Muscle of leg (tissue), 11 donors: Measurements from ENCODE around the gene SLC22A6. TPM values are rescaled to one million over a fixed set of nuclear protein-coding genes. Genes with fewer than 3 reads are reported as not detected.
"Not testable (repeated sequence)": the region's sequence is repeated elsewhere in the genome, so short reads cannot be mapped to it uniquely, and the experiment has no call there.

Source experiments
- DNase-seq: peaks from one replicate; pipeline ENCODE4 v3.0.0; 2013
- H3K27ac ChIP-seq: one replicate; pipeline ENCODE4 v1.5.1; 2013; ENCODE audit warnings: mild to moderate bottlenecking, low read length, control low read depth
- H3K27me3 ChIP-seq: one replicate; pipeline ENCODE4 v1.6.1; 2013; ENCODE audit warnings: low read length; ENCODE audit not compliant: control insufficient read depth, insufficient read depth
- H3K36me3 ChIP-seq: one replicate; pipeline ENCODE4 v1.6.1; 2013; ENCODE audit warnings: low read length; ENCODE audit not compliant: control insufficient read depth, insufficient read depth
- H3K4me1 ChIP-seq: one replicate; pipeline ENCODE4 v1.6.1; 2013; ENCODE audit warnings: low read length; ENCODE audit not compliant: control insufficient read depth, insufficient read depth
- H3K4me3 ChIP-seq: one replicate; pipeline ENCODE4 v1.5.1; 2013; ENCODE audit warnings: low read length, control low read depth
- H3K9me3 ChIP-seq: replicated peaks from 2 replicates; pipeline ENCODE4 v1.6.1; 2013; ENCODE audit warnings: low read depth, low read length; ENCODE audit not compliant: control insufficient read depth
- WGBS: methylation state at CpG from one replicate; pipeline ENCODE4 v1.1.5; 2013; ENCODE audit warnings: missing lambda C conversion rate; ENCODE audit not compliant: insufficient coverage; 5-methylcytosine and 5-hydroxymethylcytosine counted together
- polyA plus RNA-seq, 8 donors: library from polyadenylated mRNA; unstranded; fragments of 120-200 nt; gene quantifications; one replicate each; pipeline versions ENCODE4 v1.2.1 to v1.2.3, GENCODE V29; 2013; ENCODE audit warnings: inconsistent platforms in 1 of 8, low replicate concordance in 1 of 8; ENCODE audit not compliant: insufficient read length in 8 of 8, insufficient read depth in 1 of 8
- total RNA-seq: library from RNA; stranded (reverse); fragments of 120-200 nt; gene quantifications from one replicate; pipeline ENCODE4 v1.2.4, GENCODE V29; 2013

The SLC22A6 gene
- total and polyA plus RNA-seq, 9 donors, result 0.05 to 0.20 TPM; not detected in 7

DNA sequence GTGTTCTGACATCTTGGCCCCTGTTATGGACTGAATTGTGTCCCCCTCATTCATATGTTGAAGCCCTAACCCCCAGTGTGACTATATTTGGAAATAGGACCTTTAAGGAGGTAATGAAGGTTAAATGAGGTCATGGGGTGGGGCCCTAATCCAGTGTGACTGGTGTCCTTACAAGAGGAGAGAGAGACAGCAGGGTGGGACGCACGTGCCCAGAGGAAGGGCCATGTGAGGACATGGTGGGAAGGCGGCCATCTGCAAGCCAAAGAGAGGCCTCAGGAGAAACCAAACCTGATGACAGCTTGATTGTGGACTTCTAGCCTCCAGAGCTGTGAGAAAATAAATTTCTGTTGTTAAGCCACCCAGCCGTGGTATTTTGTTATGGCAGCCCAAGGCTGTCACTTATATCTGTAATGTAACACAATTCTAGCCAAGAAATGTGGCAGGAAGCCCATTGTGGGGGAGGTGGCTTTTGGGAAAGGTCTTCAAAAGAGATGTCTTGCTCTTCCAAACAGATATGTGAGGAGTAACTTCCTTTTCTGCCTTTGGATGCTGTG lies 23.7 kb downstream of the SLC22A6 start:
- DNase-seq, result peak; percentile 13
- H3K27ac ChIP-seq, result no peak overlapping the region
- no peaks in the 10 kb centered on the region for H3K27me3 ChIP-seq
- H3K4me3 ChIP-seq, result no peak overlapping the region
- H3K36me3 ChIP-seq, result no peaks in the 10 kb centered on the region
- no peaks in the 10 kb centered on the region for H3K9me3 ChIP-seq
- WGBS, result 82% methylated on average over 2 of the region's 4 CpGs
- peaks cover 27% of the 10 kb centered on the region for H3K4me1 ChIP-seq

DNA sequence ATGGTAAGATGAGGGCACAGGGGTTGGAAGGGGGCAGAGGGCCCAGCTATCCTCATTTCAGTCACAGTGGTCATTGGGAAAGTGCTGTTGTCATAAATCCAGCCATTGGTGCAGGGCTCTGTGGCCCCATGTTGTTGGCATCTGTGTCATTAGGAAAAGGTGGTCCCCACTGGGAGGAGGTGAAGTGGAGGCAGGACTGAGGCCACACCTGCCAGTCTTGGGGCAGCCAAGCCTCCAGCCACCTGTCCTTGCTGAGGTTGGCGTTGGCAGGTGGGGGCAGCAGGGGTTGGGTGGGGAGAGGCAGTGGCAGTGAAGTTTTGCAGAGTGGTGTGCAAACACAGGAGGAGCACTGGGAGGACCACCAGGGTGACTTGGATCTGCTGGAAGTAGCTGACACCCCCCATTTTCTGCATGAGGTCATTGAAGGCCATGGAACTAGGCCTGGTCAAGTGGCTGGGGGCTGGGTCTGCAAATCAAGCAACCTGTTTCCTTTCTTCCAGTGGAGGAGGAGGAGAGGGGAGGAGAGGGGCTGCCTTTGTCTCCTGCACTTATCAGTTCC lies 25.3 kb downstream of the SLC22A6 start:
- Histone ChIP-seq H3K9me3 (no peaks in the 10 kb centered on the region), H3K27ac (peak overlapping the region; percentile 87), H3K4me1 (peaks cover 27% of the 10 kb centered on the region), H3K27me3 (no peaks in the 10 kb centered on the region), H3K36me3 (no peaks in the 10 kb centered on the region), H3K4me3 (no peak overlapping the region)
- no peak for DNase-seq
- WGBS, result 100% methylated on average over 1 of the region's 1 CpG

DNA sequence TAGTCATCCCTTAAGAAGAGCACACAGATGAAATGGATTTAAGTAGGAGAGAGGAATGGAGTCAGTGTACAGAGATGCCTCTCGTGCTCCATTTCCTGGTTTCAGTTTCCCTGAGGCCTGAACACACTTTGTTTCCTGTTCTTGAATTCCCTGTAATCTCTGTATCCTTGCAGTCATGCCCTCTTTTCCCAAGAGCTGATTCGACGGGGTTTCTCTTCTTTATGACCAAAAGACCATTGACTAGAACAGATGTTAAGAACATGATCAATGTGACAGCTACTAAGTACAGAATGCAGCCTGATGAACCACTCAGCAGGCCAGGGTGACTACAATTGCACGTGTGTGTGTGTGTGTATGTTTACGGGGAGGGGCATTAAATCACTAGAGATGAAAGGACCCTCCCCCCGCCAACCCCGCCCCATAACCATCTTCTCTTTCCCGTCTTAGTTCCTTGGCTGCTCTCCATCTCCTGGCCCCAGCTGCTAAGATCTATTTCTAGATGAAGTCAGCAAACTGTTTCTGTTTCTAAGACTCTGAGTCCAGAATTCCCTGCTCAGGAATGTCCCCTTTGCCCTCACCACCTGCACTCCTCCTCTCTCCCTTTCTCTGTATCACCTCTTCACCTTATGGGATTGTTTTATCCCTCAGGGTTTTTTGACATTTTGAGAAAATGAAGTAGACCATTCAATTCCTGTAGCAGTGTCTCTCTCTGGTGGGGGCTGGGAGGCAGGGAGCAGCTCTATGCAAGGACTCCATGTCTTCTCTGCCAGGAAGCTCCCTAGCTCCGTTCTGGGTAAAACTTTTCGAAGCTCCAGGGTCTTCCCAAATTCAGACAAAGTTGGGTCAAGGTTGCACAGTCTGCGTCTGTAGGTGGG lies 26.0 kb downstream of the SLC22A6 start:
- WGBS, result 19% methylated on average over 4 of the region's 11 CpGs
- Histone ChIP-seq H3K27ac (peak overlapping the region; percentile 87), H3K36me3 (no peaks in the 10 kb centered on the region), H3K4me1 (peaks cover 27% of the 10 kb centered on the region), H3K9me3 (no peaks in the 10 kb centered on the region), H3K27me3 (no peaks in the 10 kb centered on the region), H3K4me3 (no peak overlapping the region)
- DNase-seq, result peak; percentile 95

DNA sequence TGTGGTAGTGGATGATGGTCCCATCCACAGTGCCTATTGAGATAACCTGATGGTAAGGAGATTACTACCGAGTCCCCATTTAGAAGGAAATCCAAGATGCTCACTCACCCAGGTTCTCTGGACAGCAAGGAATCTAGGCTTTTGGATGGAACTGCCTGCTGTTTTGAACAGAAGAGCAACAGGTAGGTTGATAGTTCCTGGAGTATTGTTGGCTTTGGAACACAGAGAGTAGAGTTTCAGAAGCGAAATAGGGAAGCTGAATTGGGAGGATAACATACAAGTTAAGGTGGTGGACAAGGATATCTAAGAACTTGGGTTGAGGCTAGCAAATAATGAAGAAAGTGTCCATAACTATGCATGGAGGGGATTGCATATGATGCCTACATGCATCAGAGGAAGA lies 27.6 kb downstream of the SLC22A6 start:
- Histone ChIP-seq H3K4me1 (peaks cover 27% of the 10 kb centered on the region), H3K36me3 (no peaks in the 10 kb centered on the region), H3K27me3 (no peaks in the 10 kb centered on the region), H3K4me3 (no peak overlapping the region), H3K27ac (no peak overlapping the region), H3K9me3 (no peaks in the 10 kb centered on the region)
- no peak for DNase-seq
- 93% methylated on average over 2 of the region's 2 CpGs for WGBS

DNA sequence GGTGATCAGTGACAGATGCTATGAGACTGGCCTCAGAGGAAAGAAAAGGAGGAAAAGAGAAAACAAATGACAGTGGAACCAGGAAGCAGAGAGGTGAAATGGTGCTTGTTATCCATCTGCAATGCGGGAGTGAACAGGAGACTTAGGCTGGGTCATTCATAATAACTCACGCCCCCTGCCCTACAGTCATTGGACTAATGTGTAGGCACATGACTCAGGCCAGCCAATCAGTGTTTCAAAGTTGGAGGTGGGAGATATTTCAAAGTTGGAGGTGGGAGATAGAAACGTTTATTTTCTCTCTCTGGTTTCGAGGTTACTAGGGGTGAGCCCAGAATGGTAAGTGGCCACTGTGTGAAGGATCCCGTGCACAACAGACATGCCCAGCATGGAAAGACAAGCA lies 30.3 kb downstream of the SLC22A6 start:
- H3K4me3 ChIP-seq, result no peak overlapping the region
- WGBS, result 67% methylated on average over 2 of the region's 5 CpGs
- no peaks in the 10 kb centered on the region for H3K27me3 ChIP-seq
- peaks cover 14% of the 10 kb centered on the region for H3K4me1 ChIP-seq
- DNase-seq, result no peak
- no peaks in the 10 kb centered on the region for H3K36me3 ChIP-seq
- no peak overlapping the region for H3K27ac ChIP-seq
- no peaks in the 10 kb centered on the region for H3K9me3 ChIP-seq

DNA sequence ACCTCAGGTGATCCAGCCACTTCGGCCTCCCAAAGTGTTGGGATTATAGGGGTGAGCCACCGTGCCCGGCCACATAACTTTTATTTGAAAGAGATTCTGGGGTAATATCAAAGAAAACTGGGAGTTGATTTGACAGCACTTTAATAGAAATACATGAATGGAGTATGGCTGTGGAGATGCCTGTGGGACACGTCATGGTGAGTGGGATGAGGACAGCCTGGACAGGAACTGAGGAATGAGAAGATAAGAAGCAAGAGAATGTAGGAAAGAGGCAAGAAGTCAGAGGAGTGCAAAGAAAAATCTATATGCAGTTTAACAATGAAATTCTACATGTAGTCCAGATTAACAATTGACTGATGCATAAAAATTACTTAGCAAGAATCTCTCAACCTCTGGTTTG lies 31.0 kb downstream of the SLC22A6 start:
- Histone ChIP-seq H3K4me1 (peaks cover 8% of the 10 kb centered on the region), H3K9me3 (no peaks in the 10 kb centered on the region), H3K27me3 (no peaks in the 10 kb centered on the region), H3K4me3 (no peak overlapping the region), H3K27ac (no peak overlapping the region), H3K36me3 (no peaks in the 10 kb centered on the region)
- 84% methylated on average over 4 of the region's 4 CpGs for WGBS
- no peak for DNase-seq

DNA sequence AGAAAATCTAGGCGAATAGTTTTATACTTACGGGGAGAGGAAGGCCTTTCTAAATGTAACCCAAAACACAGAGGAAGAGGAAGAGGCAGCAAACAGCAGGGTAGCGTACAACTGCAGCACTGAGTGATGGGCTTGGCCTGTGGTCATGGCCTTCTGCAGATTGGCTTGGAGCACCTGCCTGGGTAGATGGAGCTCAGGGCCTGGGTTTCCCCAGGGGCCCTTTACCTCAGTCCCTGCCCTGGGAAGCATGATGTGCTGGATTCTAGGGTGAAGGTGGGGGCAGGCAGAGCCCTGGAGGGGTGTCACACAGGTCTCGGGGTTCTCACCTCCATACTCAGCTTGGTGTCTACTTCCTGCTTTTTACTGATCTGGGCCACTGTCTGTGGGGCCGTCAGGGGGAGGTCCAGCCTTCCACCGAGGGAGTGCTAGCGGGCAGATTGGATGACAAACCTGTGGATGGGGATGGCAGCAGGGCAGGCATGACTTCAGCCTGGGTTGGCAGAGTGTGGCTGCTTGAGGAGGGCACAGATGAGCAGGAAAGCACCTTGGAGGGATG lies 35.9 kb downstream of the SLC22A6 start:
- no peak for DNase-seq
- Histone ChIP-seq H3K9me3 (peaks cover 3% of the 10 kb centered on the region), H3K27me3 (no peaks in the 10 kb centered on the region), H3K27ac (no peak overlapping the region), H3K4me1 (no peaks in the 10 kb centered on the region), H3K36me3 (no peaks in the 10 kb centered on the region), H3K4me3 (no peak overlapping the region)
- 72% methylated on average over 4 of the region's 7 CpGs for WGBS

DNA sequence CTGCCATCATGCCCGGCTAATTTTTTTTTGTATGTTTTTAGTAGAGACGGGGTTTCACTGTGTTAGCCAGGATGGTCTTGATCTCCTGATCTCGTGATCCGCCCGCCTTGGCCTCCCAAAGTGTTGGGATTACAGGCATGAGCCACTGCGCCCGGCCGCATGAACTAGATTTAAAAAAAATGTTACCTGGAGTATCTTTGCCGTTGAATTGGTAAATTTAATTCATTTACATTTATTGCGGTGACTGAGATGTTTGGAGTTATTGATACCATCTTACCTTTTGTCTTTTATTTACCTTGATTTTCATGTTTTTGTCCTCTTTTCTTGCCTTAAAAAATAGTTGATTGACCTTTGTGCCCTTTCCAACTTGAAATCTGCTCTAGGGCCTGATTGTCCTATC lies 39.2 kb downstream of the SLC22A6 start:
- not testable (repeated sequence) for DNase-seq, H3K4me1 ChIP-seq, H3K4me3 ChIP-seq, H3K9me3 ChIP-seq, H3K27ac ChIP-seq, H3K36me3 ChIP-seq, H3K27me3 ChIP-seq
- WGBS, result no CpG with 5 or more reads among the region's 10 CpGs

DNA sequence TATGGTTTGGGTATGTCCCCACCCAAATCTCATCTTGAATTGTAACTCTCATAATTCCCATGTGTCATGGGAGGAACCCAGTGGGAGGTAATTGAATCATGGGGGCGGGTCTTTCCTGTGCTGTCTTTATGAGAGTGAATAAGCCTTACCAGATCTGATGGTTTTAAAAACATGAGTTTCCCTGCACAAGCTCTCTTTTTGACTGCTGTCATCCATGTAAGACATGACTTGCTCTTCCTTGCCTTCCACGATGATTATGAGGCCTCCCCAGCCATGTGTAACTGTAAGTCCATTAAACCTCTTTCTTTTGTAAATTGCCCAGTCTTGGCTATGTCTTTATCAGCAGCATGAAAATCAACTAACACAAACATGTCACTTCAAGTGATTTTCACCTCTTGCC lies 47.2 kb downstream of the SLC22A6 start:
- H3K9me3 ChIP-seq, DNase-seq, H3K4me3 ChIP-seq, H3K27ac ChIP-seq, H3K4me1 ChIP-seq, H3K36me3 ChIP-seq, H3K27me3 ChIP-seq: not testable (repeated sequence)
- WGBS, result 68% methylated on average over 1 of the region's 2 CpGs

DNA sequence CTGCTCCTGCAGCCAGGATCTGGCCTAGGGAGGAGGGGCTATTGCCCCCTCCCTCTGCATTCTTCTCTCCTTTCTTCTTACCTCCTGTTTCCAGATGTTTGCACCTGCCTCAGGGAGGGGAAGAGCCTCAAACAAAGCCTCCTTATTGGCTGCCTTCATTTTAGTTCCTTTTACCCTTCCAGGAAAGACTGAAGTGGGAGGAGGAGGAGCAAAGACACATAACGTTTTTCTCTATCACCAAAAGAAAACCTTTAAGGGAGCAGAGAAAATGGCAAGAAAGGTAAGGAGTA lies 50.3 kb downstream of the SLC22A6 start:
- Histone ChIP-seq H3K9me3 (no peaks in the 10 kb centered on the region), H3K27me3 (peaks cover 4% of the 10 kb centered on the region), H3K4me3 (no peak overlapping the region), H3K27ac (no peak overlapping the region), H3K36me3 (no peaks in the 10 kb centered on the region), H3K4me1 (peaks cover 23% of the 10 kb centered on the region)
- DNase-seq, result no peak
- no CpG with 5 or more reads among the region's 1 CpG for WGBS
